MM.1S (cell line): ENCODE results near the gene AFF4.
"Not testable (repeated sequence)": the region's sequence is repeated elsewhere in the genome, so short reads cannot be mapped to it uniquely, and the experiment has no call there.

ENCODE experiments used
- DNase-seq: peaks from one replicate; pipeline ENCODE4 v3.0.0-alpha.2; 2015
- H2AFZ ChIP-seq: fragments of 300-600 bp; sonication (generic); 2 replicates; pipeline ENCODE4 v1.6.0; 2016; ENCODE audit warnings: antibody characterized with exemption, low read length
- H3F3A ChIP-seq: fragments of 300-600 bp; sonication (generic); 2 replicates; pipeline ENCODE4 v1.6.1; 2016; ENCODE audit warnings: mild to moderate bottlenecking, antibody characterized with exemption, low read length, moderate library complexity, mixed read lengths; ENCODE audit not compliant: insufficient read depth
- H3K27ac ChIP-seq: fragments of 300-600 bp; sonication (generic); 2 replicates; pipeline ENCODE4 v1.5.1; 2016; ENCODE audit warnings: mild to moderate bottlenecking, low read length
- H3K27me3 ChIP-seq: fragments of 300-600 bp; sonication (generic); replicated peaks from 2 replicates; pipeline ENCODE4 v1.6.0; 2016; ENCODE audit warnings: low read length; ENCODE audit not compliant: insufficient read depth
- H3K36me3 ChIP-seq: fragments of 300-600 bp; sonication (generic); replicated peaks from 2 replicates; pipeline ENCODE4 v1.6.1; 2016; ENCODE audit warnings: mild to moderate bottlenecking, low read length, mixed read lengths; ENCODE audit not compliant: insufficient read depth
- H3K4me1 ChIP-seq: fragments of 300-600 bp; sonication (generic); 2 replicates; pipeline ENCODE4 v1.6.1; 2016; ENCODE audit warnings: low read length, mixed read lengths
- H3K4me2 ChIP-seq: fragments of 300-600 bp; sonication (generic); 2 replicates; pipeline ENCODE4 v1.6.0; 2016; ENCODE audit warnings: low read depth, low read length
- H3K4me3 ChIP-seq: fragments of 300-600 bp; sonication (generic); 2 replicates; pipeline ENCODE4 v1.5.1; 2016; ENCODE audit warnings: low read length, mixed read lengths
- H3K79me2 ChIP-seq: fragments of 300-600 bp; sonication (generic); 2 replicates; pipeline ENCODE4 v1.6.1; 2016; ENCODE audit warnings: mixed run types, low read length, mixed read lengths
- H3K9ac ChIP-seq: fragments of 300-600 bp; sonication (generic); 2 replicates; pipeline ENCODE4 v1.6.1; 2016; ENCODE audit warnings: low read length, mixed read lengths
- H3K9me2 ChIP-seq: fragments of 300-600 bp; sonication (generic); replicated peaks from 2 replicates; pipeline ENCODE4 v1.6.1; 2016; ENCODE audit warnings: mild to moderate bottlenecking, low read length, mixed read lengths; ENCODE audit not compliant: insufficient read depth
- H3K9me3 ChIP-seq: fragments of 300-600 bp; sonication (generic); replicated peaks from 2 replicates; pipeline ENCODE4 v1.6.1; 2016; ENCODE audit warnings: mild to moderate bottlenecking, low read length, mixed read lengths; ENCODE audit not compliant: insufficient read depth
- H4K20me1 ChIP-seq: fragments of 300-600 bp; sonication (generic); 2 replicates; pipeline ENCODE4 v1.6.1; 2016; ENCODE audit warnings: mild to moderate bottlenecking, low read length, moderate library complexity, mixed read lengths; ENCODE audit not compliant: insufficient read depth
- EZH2 ChIP-seq: fragments of 300-600 bp; sonication (generic); optimal IDR thresholded peaks from 2 replicates; pipeline ENCODE3; 2017; ENCODE audit warnings: low read depth, mild to moderate bottlenecking, antibody characterized with exemption, low read length, mixed read lengths
- EZH2phosphoT487 ChIP-seq: fragments of 300-600 bp; sonication (generic); IDR thresholded peaks from 2 replicates; pipeline ENCODE4 v1.6.1; 2018; ENCODE audit warnings: antibody characterized with exemption, low read length
- TF ChIP-seq, protein P1 (sequence below): fragments of 300-600 bp; sonication (generic); IDR thresholded peaks from 2 replicates; pipeline ENCODE4 v1.5.1; 2016; ENCODE audit warnings: antibody characterized with exemption, low read length, mixed read lengths

Gene AFF4, protein sequence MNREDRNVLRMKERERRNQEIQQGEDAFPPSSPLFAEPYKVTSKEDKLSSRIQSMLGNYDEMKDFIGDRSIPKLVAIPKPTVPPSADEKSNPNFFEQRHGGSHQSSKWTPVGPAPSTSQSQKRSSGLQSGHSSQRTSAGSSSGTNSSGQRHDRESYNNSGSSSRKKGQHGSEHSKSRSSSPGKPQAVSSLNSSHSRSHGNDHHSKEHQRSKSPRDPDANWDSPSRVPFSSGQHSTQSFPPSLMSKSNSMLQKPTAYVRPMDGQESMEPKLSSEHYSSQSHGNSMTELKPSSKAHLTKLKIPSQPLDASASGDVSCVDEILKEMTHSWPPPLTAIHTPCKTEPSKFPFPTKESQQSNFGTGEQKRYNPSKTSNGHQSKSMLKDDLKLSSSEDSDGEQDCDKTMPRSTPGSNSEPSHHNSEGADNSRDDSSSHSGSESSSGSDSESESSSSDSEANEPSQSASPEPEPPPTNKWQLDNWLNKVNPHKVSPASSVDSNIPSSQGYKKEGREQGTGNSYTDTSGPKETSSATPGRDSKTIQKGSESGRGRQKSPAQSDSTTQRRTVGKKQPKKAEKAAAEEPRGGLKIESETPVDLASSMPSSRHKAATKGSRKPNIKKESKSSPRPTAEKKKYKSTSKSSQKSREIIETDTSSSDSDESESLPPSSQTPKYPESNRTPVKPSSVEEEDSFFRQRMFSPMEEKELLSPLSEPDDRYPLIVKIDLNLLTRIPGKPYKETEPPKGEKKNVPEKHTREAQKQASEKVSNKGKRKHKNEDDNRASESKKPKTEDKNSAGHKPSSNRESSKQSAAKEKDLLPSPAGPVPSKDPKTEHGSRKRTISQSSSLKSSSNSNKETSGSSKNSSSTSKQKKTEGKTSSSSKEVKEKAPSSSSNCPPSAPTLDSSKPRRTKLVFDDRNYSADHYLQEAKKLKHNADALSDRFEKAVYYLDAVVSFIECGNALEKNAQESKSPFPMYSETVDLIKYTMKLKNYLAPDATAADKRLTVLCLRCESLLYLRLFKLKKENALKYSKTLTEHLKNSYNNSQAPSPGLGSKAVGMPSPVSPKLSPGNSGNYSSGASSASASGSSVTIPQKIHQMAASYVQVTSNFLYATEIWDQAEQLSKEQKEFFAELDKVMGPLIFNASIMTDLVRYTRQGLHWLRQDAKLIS

DNA sequence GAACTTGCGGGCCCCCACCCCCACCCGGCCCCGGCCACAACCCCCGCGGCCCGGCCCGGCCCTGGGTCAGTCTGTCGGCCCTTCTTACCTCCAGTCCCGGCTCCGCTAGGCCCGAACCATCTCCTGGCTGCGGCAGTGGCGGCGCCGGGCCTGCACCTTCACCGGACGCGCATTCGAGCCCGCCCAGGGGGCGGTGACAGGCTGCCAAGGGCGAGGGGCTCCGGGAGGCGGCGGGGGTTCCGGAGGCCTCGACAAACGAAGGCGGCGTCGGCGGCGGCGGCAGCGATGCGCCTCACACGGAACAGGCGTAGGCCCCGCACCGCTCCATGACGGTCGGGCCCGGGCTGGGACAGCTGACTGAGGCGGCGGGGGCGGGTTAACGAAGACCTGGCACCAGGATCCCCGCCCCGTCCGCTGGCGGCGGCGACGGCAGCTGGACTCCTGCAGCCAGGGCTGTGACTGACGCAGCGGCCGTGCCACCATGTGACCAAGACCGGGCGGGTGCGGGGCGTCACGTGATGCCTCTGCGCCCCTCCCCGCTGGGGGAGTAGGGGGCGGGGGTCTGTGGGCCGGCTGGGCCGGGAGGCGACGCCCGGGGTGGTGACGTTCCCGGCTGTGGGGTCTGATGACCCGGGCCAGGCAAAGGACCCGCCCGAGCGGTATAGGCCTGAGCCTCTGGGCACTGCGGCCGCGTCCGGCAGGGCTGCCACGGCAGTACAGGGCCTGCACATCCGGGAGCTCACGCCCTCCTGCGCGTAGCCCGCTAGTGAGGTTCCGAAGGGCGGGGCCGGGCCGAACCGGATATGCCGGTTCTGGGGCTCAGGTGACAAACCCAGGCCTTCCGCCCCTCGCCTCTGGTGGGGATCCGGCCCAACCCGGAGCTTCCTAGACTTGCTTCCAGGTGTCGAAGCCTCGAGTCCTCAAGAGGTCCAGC, at the start of gene AFF4:
Gene AFF4, minus strand, starts transcription at position 464 of the 934 bp plus-strand sequence. CDS start 26,445 bp downstream, outside the sequence.
- DNase-seq = peak; percentile 96
- H3K9me3 ChIP-seq = no peaks in the 10 kb centered on the region
- no peaks in the 10 kb centered on the region for H3F3A ChIP-seq
- H3K27ac ChIP-seq = peak within 1 kb of the TSS; percentile 85; the same call in 1 of the 2 replicates
- 0 out of 2 replicates have a peak, but pooled peaks cover 3% of the 10 kb centered on the region for H3K4me1 ChIP-seq
- peak within 1 kb of the TSS; percentile 70 for H3K4me3 ChIP-seq
- H3K9ac ChIP-seq = peak within 1 kb of the TSS; percentile 91
- H3K36me3 ChIP-seq = no peaks in the 10 kb centered on the region
- no peaks in the 10 kb centered on the region for H3K9me2 ChIP-seq
- H3K27me3 ChIP-seq = no peaks in the 10 kb centered on the region
- H4K20me1 ChIP-seq = 0 out of 2 replicates have a peak, but pooled peaks cover 6% of the 10 kb centered on the region
- peak within 1 kb of the TSS; percentile 78 for H3K4me2 ChIP-seq
- TF ChIP-seq EZH2phosphoT487 (no peak), EZH2 (no peak)
- TF ChIP-seq, protein P1, sequence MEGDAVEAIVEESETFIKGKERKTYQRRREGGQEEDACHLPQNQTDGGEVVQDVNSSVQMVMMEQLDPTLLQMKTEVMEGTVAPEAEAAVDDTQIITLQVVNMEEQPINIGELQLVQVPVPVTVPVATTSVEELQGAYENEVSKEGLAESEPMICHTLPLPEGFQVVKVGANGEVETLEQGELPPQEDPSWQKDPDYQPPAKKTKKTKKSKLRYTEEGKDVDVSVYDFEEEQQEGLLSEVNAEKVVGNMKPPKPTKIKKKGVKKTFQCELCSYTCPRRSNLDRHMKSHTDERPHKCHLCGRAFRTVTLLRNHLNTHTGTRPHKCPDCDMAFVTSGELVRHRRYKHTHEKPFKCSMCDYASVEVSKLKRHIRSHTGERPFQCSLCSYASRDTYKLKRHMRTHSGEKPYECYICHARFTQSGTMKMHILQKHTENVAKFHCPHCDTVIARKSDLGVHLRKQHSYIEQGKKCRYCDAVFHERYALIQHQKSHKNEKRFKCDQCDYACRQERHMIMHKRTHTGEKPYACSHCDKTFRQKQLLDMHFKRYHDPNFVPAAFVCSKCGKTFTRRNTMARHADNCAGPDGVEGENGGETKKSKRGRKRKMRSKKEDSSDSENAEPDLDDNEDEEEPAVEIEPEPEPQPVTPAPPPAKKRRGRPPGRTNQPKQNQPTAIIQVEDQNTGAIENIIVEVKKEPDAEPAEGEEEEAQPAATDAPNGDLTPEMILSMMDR = no peak
- peaks cover 49% of the 10 kb centered on the region for H3K79me2 ChIP-seq
- H2AFZ ChIP-seq = peak within 1 kb of the TSS; percentile 84

- not testable (repeated sequence) for H3K4me1 ChIP-seq, H2AFZ ChIP-seq, H3K27me3 ChIP-seq, H3K4me3 ChIP-seq, H3F3A ChIP-seq, H3K27ac ChIP-seq, H4K20me1 ChIP-seq, H3K9ac ChIP-seq, H3K4me2 ChIP-seq, H3K36me3 ChIP-seq, H3K9me2 ChIP-seq, H3K79me2 ChIP-seq, H3K9me3 ChIP-seq, DNase-seq
Measured at GRCh38 chr5:133008455-133008854, 45.0 kb upstream of the AFF4 start.

GRCh38 chr5:133006653-133007052, 43.2 kb upstream of the AFF4 start:
- H2AFZ ChIP-seq = no peak overlapping the region
- no peak overlapping the region for H3K27ac ChIP-seq
- no peaks in the 10 kb centered on the region for H4K20me1 ChIP-seq
- no peaks in the 10 kb centered on the region for H3K9me3 ChIP-seq
- H3K9ac ChIP-seq = no peak overlapping the region
- no peaks in the 10 kb centered on the region for H3K36me3 ChIP-seq
- H3K4me1 ChIP-seq = no peaks in the 10 kb centered on the region
- H3K27me3 ChIP-seq = no peaks in the 10 kb centered on the region
- no peaks in the 10 kb centered on the region for H3F3A ChIP-seq
- no peak overlapping the region for H3K4me2 ChIP-seq
- no peak overlapping the region for H3K4me3 ChIP-seq
- H3K9me2 ChIP-seq = no peaks in the 10 kb centered on the region
- H3K79me2 ChIP-seq = no peaks in the 10 kb centered on the region
- TF ChIP-seq, protein P1 = no peak
- TF ChIP-seq EZH2phosphoT487 (no peak), EZH2 (no peak)
- DNase-seq = no peak
